GM12892 (cell line): ENCODE results near the gene ARHGEF3.

Experiments
- POLR2A ChIP-seq: IDR thresholded peaks from 2 replicates; pipeline ENCODE4 v1.6.1; 2011; ENCODE audit warnings: low read depth, low read length, control low read depth
- POLR2AphosphoS5 ChIP-seq: IDR thresholded peaks from 2 replicates; pipeline ENCODE4 v1.6.1; 2011; ENCODE audit warnings: low read depth, low read length, control low read depth

GRCh38 chr3:56812754-56813652 lies 11.3 kb upstream of the ARHGEF3 start:
- TF ChIP-seq POLR2AphosphoS5 (no peak), POLR2A (no peak)
